ENCODE results near the gene METTL6.

METTL6 gene

GRCh38 chr3:15384510-15385237 lies 42.7 kb downstream of the METTL6 start:
- no peak for DNase-seq (ENCODE audit: low read depth, low spot score)
- ChIA-PET POLR2A (no interaction called here), CTCF (interaction anchor here (0.9 to 6.3 kb wide), 6 partner anchors 13 to 182 kb away, joined by 3 to 65 read pairs (median 7); partner anchors contain the start of gene SH3BP5)
- no peak for TF ChIP-seq CTCF (IDR thresholded peaks at IDR 0.05; ENCODE audit: insufficient read depth, low read length, missing control alignments)
- H3K4me3 ChIP-seq (ENCODE audit: low read depth, low read length) = no peak overlapping the region

GRCh38 chr3:15382405-15382923 lies 44.9 kb downstream of the METTL6 start:
- H3K4me3 ChIP-seq (ENCODE audit: low read depth, low read length) = no peak overlapping the region
- DNase-seq (ENCODE audit: low read depth, low spot score) = no peak
- ChIA-PET POLR2A (interaction anchor here (0.6 kb wide), 1 partner anchor 53 kb away, joined by 3 read pairs; no protein-coding TSS in a partner anchor), CTCF (interaction anchor here (0.6 to 14.5 kb wide), 3 partner anchors 16 to 116 kb away, joined by 3 to 366 read pairs (median 5); no protein-coding TSS in a partner anchor)
- no peak for TF ChIP-seq CTCF (IDR thresholded peaks at IDR 0.05; ENCODE audit: insufficient read depth, low read length, missing control alignments)

GRCh38 chr3:15380980-15381890 lies 46.1 kb downstream of the METTL6 start:
- no peak overlapping the region for H3K4me3 ChIP-seq (ENCODE audit: low read depth, low read length)
- CTCF ChIA-PET = interaction anchor here (0.6 to 14.5 kb wide), 7 partner anchors 17 to 178 kb away, joined by 3 to 366 read pairs (median 5); partner anchors contain the start of gene SH3BP5
- DNase-seq (ENCODE audit: low read depth, low spot score) = no peak
- POLR2A ChIA-PET = interaction anchor here (0.6 kb wide), 1 partner anchor 52 kb away, joined by 3 read pairs; no protein-coding TSS in a partner anchor
- no peak for TF ChIP-seq CTCF (IDR thresholded peaks at IDR 0.05; ENCODE audit: insufficient read depth, low read length, missing control alignments)

GRCh38 chr3:15377961-15378791 lies 49.2 kb downstream of the METTL6 start:
- peak; percentile 61 for DNase-seq (ENCODE audit: low read depth, low spot score)
- POLR2A ChIA-PET = no interaction called here
- CTCF ChIA-PET = interaction anchor here (0.7 to 14.5 kb wide), 16 partner anchors 9 to 178 kb away, joined by 3 to 366 read pairs (median 5); partner anchors contain the start of gene SH3BP5
- peak; percentile 69 for TF ChIP-seq CTCF (IDR thresholded peaks at IDR 0.05; ENCODE audit: insufficient read depth, low read length, missing control alignments)
- H3K4me3 ChIP-seq (ENCODE audit: low read depth, low read length) = no peak overlapping the region

- ChIA-PET CTCF (interaction anchor here (14.5 kb wide), 1 partner anchor 109 kb away, joined by 366 read pairs; no protein-coding TSS in a partner anchor), POLR2A (no interaction called here)
- TF ChIP-seq CTCF (IDR thresholded peaks at IDR 0.05; ENCODE audit: insufficient read depth, low read length, missing control alignments) = no peak
- DNase-seq (ENCODE audit: low read depth, low spot score) = no peak
- no peak overlapping the region for H3K4me3 ChIP-seq (ENCODE audit: low read depth, low read length)
These were observed 51.8 kb downstream of the METTL6 start for GRCh38 chr3:15375461-15376000.
